Stimulated activated naive CD4-positive, alpha-beta T cell treated with Interleukin-2 at 50 U/mL for 16 hours (primary cell): ENCODE results near the gene CHIC2.
"Not testable (repeated sequence)": the region's sequence is repeated elsewhere in the genome, so short reads cannot be mapped to it uniquely, and the experiment has no call there.

Experiments used
- DNase-seq: peaks from one replicate; lab custom pipeline; 2025; lab: John Stamatoyannopoulos, UW

CHIC2 gene

GRCh38 chr4:54064317-54065111 lies at the start of gene CHIC2:
Gene CHIC2 (minus strand): TSS chr4:54064605. CDS start chr4:54064300, 305 bp downstream.
- DNase-seq, result peak; percentile 93

- not testable (repeated sequence) for DNase-seq
Observed at GRCh38 chr4:54113206-54113605, 48.8 kb upstream of the CHIC2 start.

GRCh38 chr4:54110019-54110416 lies 45.6 kb upstream of the CHIC2 start:
- DNase-seq, result no peak

- DNase-seq, result no peak
Observed at GRCh38 chr4:54109241-54110018, 45.0 kb upstream of the CHIC2 start.

- no peak for DNase-seq
Observed at GRCh38 chr4:54107951-54108748, 43.7 kb upstream of the CHIC2 start.

GRCh38 chr4:54104907-54105306 lies 40.5 kb upstream of the CHIC2 start:
- no peak for DNase-seq

- no peak for DNase-seq
Observed at GRCh38 chr4:54103190-54103574, 38.8 kb upstream of the CHIC2 start.

GRCh38 chr4:54102531-54103106 lies 38.2 kb upstream of the CHIC2 start:
- DNase-seq, result no peak

- no peak for DNase-seq
Observed at GRCh38 chr4:54101190-54102041, 37.0 kb upstream of the CHIC2 start.

GRCh38 chr4:54100595-54101189 lies 36.3 kb upstream of the CHIC2 start:
- DNase-seq, result no peak

- no peak for DNase-seq
Observed at GRCh38 chr4:54099748-54100574, 35.6 kb upstream of the CHIC2 start, which contains the start of gene GSX2. Gene GSX2 (plus strand): TSS chr4:54100163. CDS start chr4:54100345, 182 bp downstream.

GRCh38 chr4:54099287-54099747 lies 34.9 kb upstream of the CHIC2 start:
- no peak for DNase-seq

- no peak for DNase-seq
Observed at GRCh38 chr4:54098375-54098774, 34.0 kb upstream of the CHIC2 start.

- DNase-seq, result no peak
Observed at GRCh38 chr4:54097152-54097551, 32.7 kb upstream of the CHIC2 start.

GRCh38 chr4:54096295-54096962 lies 32.0 kb upstream of the CHIC2 start:
- no peak for DNase-seq

- DNase-seq, result no peak
Observed at GRCh38 chr4:54095110-54095825, 30.9 kb upstream of the CHIC2 start.

- no peak for DNase-seq
Observed at GRCh38 chr4:54094451-54094850, 30.0 kb upstream of the CHIC2 start.
